ENCODE results near the gene KLHL18. TPM values are rescaled to one million over a fixed set of nuclear protein-coding genes. Genes with fewer than 3 reads are reported as not detected.
"Not testable (repeated sequence)": the region's sequence is repeated elsewhere in the genome, so short reads cannot be mapped to it uniquely, and the experiment has no call there.

KLHL18 gene
- polyA plus RNA-seq, 3 donors from 2014 or later, result 11.7 to 21.1 (median 15.4) TPM

GRCh38 chr3:47313341-47314055 is 30.8 kb downstream of the KLHL18 start:
- H3K27ac Mint-ChIP-seq, result no peak overlapping the region
- no peak overlapping the region for H3K4me3 Mint-ChIP-seq
- DNase-seq, result no peak
- no peaks in the 10 kb centered on the region for H3K27me3 Mint-ChIP-seq (ENCODE audit: low read depth in 3 of 3)
- H3K4me1 Mint-ChIP-seq, result peaks cover 8 to 10% of the 10 kb centered on the region in 2 donors
- H3K9me3 Mint-ChIP-seq, result no peaks in the 10 kb centered on the region
- H3K36me3 Mint-ChIP-seq, result peaks cover 6 to 11% (median 9%) of the 10 kb centered on the region in 3 donors

- Mint-ChIP-seq H3K27me3 (ENCODE audit: low read depth in 3 of 3) (no peaks in the 10 kb centered on the region), H3K36me3 (peaks cover 6 to 11% (median 9%) of the 10 kb centered on the region in 3 donors), H3K4me3 (no peak overlapping the region), H3K9me3 (no peaks in the 10 kb centered on the region), H3K27ac (no peak overlapping the region), H3K4me1 (peaks cover 8 to 10% of the 10 kb centered on the region in 2 donors)
- no peak for DNase-seq
Observed at GRCh38 chr3:47314056-47314764, 31.5 kb downstream of the KLHL18 start.

- peaks cover 7 to 8% of the 10 kb centered on the region in 2 donors for H3K4me1 Mint-ChIP-seq
- no peaks in the 10 kb centered on the region for H3K27me3 Mint-ChIP-seq (ENCODE audit: low read depth in 3 of 3)
- peak overlapping the region in 1 of 6 donors; percentile 25 for H3K27ac Mint-ChIP-seq
- H3K9me3 Mint-ChIP-seq, result no peaks in the 10 kb centered on the region
- no peak for DNase-seq
- H3K36me3 Mint-ChIP-seq, result peaks cover 6 to 9% (median 8%) of the 10 kb centered on the region in 3 donors
- H3K4me3 Mint-ChIP-seq, result no peak overlapping the region
Observed at GRCh38 chr3:47315069-47315647, 32.4 kb downstream of the KLHL18 start.

GRCh38 chr3:47316151-47316550 is 33.4 kb downstream of the KLHL18 start:
- not testable (repeated sequence) for DNase-seq; H3K9me3 Mint-ChIP-seq; H3K27me3 Mint-ChIP-seq (ENCODE audit: low read depth in 3 of 3); H3K4me3 Mint-ChIP-seq; H3K4me1 Mint-ChIP-seq; H3K27ac Mint-ChIP-seq
- peaks cover 7 to 12% (median 12%) of the 10 kb centered on the region in 3 donors for H3K36me3 Mint-ChIP-seq

GRCh38 chr3:47318916-47319315 is 36.2 kb downstream of the KLHL18 start:
- DNase-seq, result no peak
- peaks cover 1 to 5% of the 10 kb centered on the region in 2 donors for H3K4me1 Mint-ChIP-seq
- peaks cover 0 to 2% (median 0%) of the 10 kb centered on the region in 3 donors for H3K27me3 Mint-ChIP-seq (ENCODE audit: low read depth in 3 of 3)
- H3K9me3 Mint-ChIP-seq, result no peaks in the 10 kb centered on the region
- H3K4me3 Mint-ChIP-seq, result no peak overlapping the region
- peaks cover 12 to 16% (median 12%) of the 10 kb centered on the region in 3 donors for H3K36me3 Mint-ChIP-seq
- no peak overlapping the region for H3K27ac Mint-ChIP-seq

- no peak overlapping the region for H3K27ac Mint-ChIP-seq
- no peak for DNase-seq
- H3K27me3 Mint-ChIP-seq (ENCODE audit: low read depth in 3 of 3), result peaks cover 0 to 2% (median 0%) of the 10 kb centered on the region in 3 donors
- no peaks in the 10 kb centered on the region for H3K9me3 Mint-ChIP-seq
- no peak overlapping the region for H3K4me3 Mint-ChIP-seq
- peaks cover 1 to 6% of the 10 kb centered on the region in 2 donors for H3K4me1 Mint-ChIP-seq
- peaks cover 7 to 16% (median 12%) of the 10 kb centered on the region in 3 donors for H3K36me3 Mint-ChIP-seq
Observed at GRCh38 chr3:47319956-47320355, 37.2 kb downstream of the KLHL18 start.

- DNase-seq, result no peak
- H3K9me3 Mint-ChIP-seq, result no peaks in the 10 kb centered on the region
- peak overlapping the region in 1 of 6 donors; percentile 80 for H3K27ac Mint-ChIP-seq
- no peak overlapping the region for H3K4me3 Mint-ChIP-seq
- H3K27me3 Mint-ChIP-seq (ENCODE audit: low read depth in 3 of 3), result peaks cover 0 to 2% (median 0%) of the 10 kb centered on the region in 3 donors
- H3K36me3 Mint-ChIP-seq, result peaks cover 11 to 22% (median 21%) of the 10 kb centered on the region in 3 donors
- H3K4me1 Mint-ChIP-seq, result peaks cover 0 to 6% of the 10 kb centered on the region in 2 donors
Observed at GRCh38 chr3:47323431-47324277, 40.9 kb downstream of the KLHL18 start.

- Mint-ChIP-seq H3K36me3 (peaks cover 11 to 22% (median 21%) of the 10 kb centered on the region in 3 donors), H3K27me3 (ENCODE audit: low read depth in 3 of 3) (peaks cover 0 to 2% (median 0%) of the 10 kb centered on the region in 3 donors), H3K27ac (no peak overlapping the region), H3K4me3 (no peak overlapping the region), H3K9me3 (no peaks in the 10 kb centered on the region), H3K4me1 (peaks cover 0 to 6% of the 10 kb centered on the region in 2 donors)
- DNase-seq, result peak; percentile 18 to 44 (median 34)
Observed at GRCh38 chr3:47324278-47324865, 41.6 kb downstream of the KLHL18 start.

GRCh38 chr3:47333907-47334306 is 51.2 kb downstream of the KLHL18 start:
- H3K27me3 Mint-ChIP-seq (ENCODE audit: low read depth in 3 of 3), result no peaks in the 10 kb centered on the region
- H3K36me3 Mint-ChIP-seq, result peaks cover 38 to 78% (median 51%) of the 10 kb centered on the region in 3 donors
- H3K4me1 Mint-ChIP-seq, result peaks cover 0 to 2% of the 10 kb centered on the region in 2 donors
- no peak for DNase-seq
- no peaks in the 10 kb centered on the region for H3K9me3 Mint-ChIP-seq
- no peak overlapping the region for H3K4me3 Mint-ChIP-seq
- no peak overlapping the region for H3K27ac Mint-ChIP-seq

- Mint-ChIP-seq H3K4me1 (peaks cover 16 to 29% of the 10 kb centered on the region in 2 donors), H3K27ac (peak overlapping the region in 1 of 6 donors; percentile 51), H3K9me3 (no peaks in the 10 kb centered on the region), H3K4me3 (no peak overlapping the region), H3K27me3 (ENCODE audit: low read depth in 3 of 3) (peaks cover 0 to 2% (median 2%) of the 10 kb centered on the region in 3 donors), H3K36me3 (peaks cover 38 to 79% (median 53%) of the 10 kb centered on the region in 3 donors)
- DNase-seq, result no peak
Observed at GRCh38 chr3:47337656-47338055, 54.9 kb downstream of the KLHL18 start.

- no peak for DNase-seq
- Mint-ChIP-seq H3K36me3 (peaks cover 34 to 71% (median 55%) of the 10 kb centered on the region in 3 donors), H3K4me3 (no peak overlapping the region), H3K4me1 (peaks cover 18 to 32% of the 10 kb centered on the region in 2 donors), H3K27me3 (ENCODE audit: low read depth in 3 of 3) (peaks cover 0 to 4% (median 2%) of the 10 kb centered on the region in 3 donors), H3K27ac (peak overlapping the region in 1 of 6 donors; percentile 13), H3K9me3 (no peaks in the 10 kb centered on the region)
Observed at GRCh38 chr3:47339951-47340350, 57.2 kb downstream of the KLHL18 start.

GRCh38 chr3:47340866-47341265 is 58.1 kb downstream of the KLHL18 start:
- no peak for DNase-seq
- no peaks in the 10 kb centered on the region for H3K9me3 Mint-ChIP-seq
- peaks cover 37 to 75% (median 61%) of the 10 kb centered on the region in 3 donors for H3K36me3 Mint-ChIP-seq
- H3K27me3 Mint-ChIP-seq (ENCODE audit: low read depth in 3 of 3), result peaks cover 0 to 4% (median 2%) of the 10 kb centered on the region in 3 donors
- H3K4me1 Mint-ChIP-seq, result peaks cover 18 to 32% of the 10 kb centered on the region in 2 donors
- H3K4me3 Mint-ChIP-seq, result no peak overlapping the region
- peak overlapping the region in 1 of 6 donors; percentile 33 for H3K27ac Mint-ChIP-seq

- no peak for DNase-seq
- peaks cover 0 to 4% (median 2%) of the 10 kb centered on the region in 3 donors for H3K27me3 Mint-ChIP-seq (ENCODE audit: low read depth in 3 of 3)
- peaks cover 28 to 65% (median 50%) of the 10 kb centered on the region in 3 donors for H3K36me3 Mint-ChIP-seq
- peaks cover 18 to 32% of the 10 kb centered on the region in 2 donors for H3K4me1 Mint-ChIP-seq
- peak overlapping the region; percentile 7 to 76 (median 60) for H3K27ac Mint-ChIP-seq
- peak overlapping the region in 3 of 5 donors; percentile 24 to 59 (median 39) for H3K4me3 Mint-ChIP-seq
- H3K9me3 Mint-ChIP-seq, result no peaks in the 10 kb centered on the region
Observed at GRCh38 chr3:47342151-47342550, 59.4 kb downstream of the KLHL18 start.
